ENCODE measurements around the gene LRRC8D. TPM values are rescaled to one million over a fixed set of nuclear protein-coding genes. Genes with fewer than 3 reads are reported as not detected.
A peak's percentile ranks its signal among the peaks of the same experiment; 100 is the strongest.

LRRC8D gene
- total and polyA plus RNA-seq, 9 of the 15 experiments (the other 6 are each of a cell fraction or from before 2014, with no cell fraction given) = 3.4 to 53.9 (median 15.9) TPM

GRCh38 chr1:89972024-89972423, 151.2 kb downstream of the LRRC8D start (continued):
- TF ChIP-seq ZNF3 (CRISPR knock-in tag; IDR thresholded peaks at IDR 0.05) (no peak), ZNF263 (CRISPR knock-in tag; IDR thresholded peaks at IDR 0.05; ENCODE audit: borderline replicate concordance) (no peak)

DNA sequence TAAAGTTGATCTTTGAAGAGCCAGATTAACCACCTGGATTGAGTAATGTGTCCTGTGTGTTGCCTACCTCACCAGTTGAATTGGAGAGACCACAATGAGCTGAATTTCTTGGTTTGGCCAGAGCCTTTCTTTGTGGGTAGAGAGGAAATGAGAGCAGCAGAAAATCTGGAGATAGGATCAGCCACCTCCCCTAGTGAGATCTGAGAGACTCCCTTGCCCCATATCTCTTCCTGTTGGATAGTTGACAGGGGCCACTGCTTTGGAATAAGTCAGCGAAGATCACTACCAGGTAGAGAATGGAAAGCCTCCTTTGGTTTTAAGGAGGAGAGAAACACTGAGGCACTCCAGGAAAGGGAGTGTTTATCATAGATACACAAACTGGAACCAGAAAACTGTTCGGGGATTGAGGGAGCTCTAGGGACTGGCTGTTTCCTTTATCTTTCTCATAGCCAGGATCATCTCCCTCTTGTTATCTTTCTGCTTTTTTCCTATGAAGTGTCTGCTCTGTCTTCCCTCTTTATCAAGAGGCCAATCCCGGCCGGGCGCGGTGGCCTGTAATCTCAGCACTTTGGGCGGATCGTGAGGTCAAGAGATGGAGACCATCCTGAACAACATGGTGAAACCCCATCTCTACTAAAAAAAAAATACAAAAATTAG, 152.8 kb downstream of the LRRC8D start:
- no TSS peak for BruUV-seq (replicated peaks)
- TF ChIP-seq KDM2B (CRISPR knock-in tag; IDR thresholded peaks at IDR 0.05) (no peak), STAG1 (CRISPR knock-in tag; IDR thresholded peaks at IDR 0.05; ENCODE audit: borderline replicate concordance) (no peak), ZNF507 (tag; conservative IDR thresholded peaks at IDR 0.05) (no peak), EZH2 (IDR thresholded peaks at IDR 0.05; ENCODE audit: borderline replicate concordance, low read depth, low read length) (no peak), CEBPB (tag; IDR thresholded peaks at IDR 0.05) (0 out of 2 replicates have a peak, but pooled peaks have one; percentile 12), NFE2 (IDR thresholded peaks at IDR 0.05; ENCODE audit: low read depth) (peak; percentile 57), ZFP1 (CRISPR knock-in tag; IDR thresholded peaks at IDR 0.05) (no peak), ZKSCAN8 (CRISPR knock-in tag; IDR thresholded peaks at IDR 0.05) (no peak), FOSL1 (tag; conservative IDR thresholded peaks at IDR 0.05) (peak; percentile 39), NCOR1 (IDR thresholded peaks at IDR 0.05) (peak; percentile 21; the same call in 1 of the 2 replicates), ZNF24 (IDR thresholded peaks at IDR 0.05) (no peak), SP1 (CRISPR knock-in tag; IDR thresholded peaks at IDR 0.05) (no peak), SIN3B (IDR thresholded peaks at IDR 0.05; ENCODE audit: low read depth) (no peak), DPF2 (IDR thresholded peaks at IDR 0.05) (peak; percentile 77), ZFP36 (IDR thresholded peaks at IDR 0.05; ENCODE audit: low read depth, low read length, partially characterized antibody) (no peak), MED1 (CRISPR knock-in tag; IDR thresholded peaks at IDR 0.05; ENCODE audit: borderline replicate concordance) (no peak), USF1 (CRISPR knock-in tag; IDR thresholded peaks at IDR 0.05) (no peak)
- TF ChIP-seq, protein P1, sequence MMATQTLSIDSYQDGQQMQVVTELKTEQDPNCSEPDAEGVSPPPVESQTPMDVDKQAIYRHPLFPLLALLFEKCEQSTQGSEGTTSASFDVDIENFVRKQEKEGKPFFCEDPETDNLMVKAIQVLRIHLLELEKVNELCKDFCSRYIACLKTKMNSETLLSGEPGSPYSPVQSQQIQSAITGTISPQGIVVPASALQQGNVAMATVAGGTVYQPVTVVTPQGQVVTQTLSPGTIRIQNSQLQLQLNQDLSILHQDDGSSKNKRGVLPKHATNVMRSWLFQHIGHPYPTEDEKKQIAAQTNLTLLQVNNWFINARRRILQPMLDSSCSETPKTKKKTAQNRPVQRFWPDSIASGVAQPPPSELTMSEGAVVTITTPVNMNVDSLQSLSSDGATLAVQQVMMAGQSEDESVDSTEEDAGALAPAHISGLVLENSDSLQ (IDR thresholded peaks at IDR 0.05) = peak; percentile 31
- TF ChIP-seq, protein P2, sequence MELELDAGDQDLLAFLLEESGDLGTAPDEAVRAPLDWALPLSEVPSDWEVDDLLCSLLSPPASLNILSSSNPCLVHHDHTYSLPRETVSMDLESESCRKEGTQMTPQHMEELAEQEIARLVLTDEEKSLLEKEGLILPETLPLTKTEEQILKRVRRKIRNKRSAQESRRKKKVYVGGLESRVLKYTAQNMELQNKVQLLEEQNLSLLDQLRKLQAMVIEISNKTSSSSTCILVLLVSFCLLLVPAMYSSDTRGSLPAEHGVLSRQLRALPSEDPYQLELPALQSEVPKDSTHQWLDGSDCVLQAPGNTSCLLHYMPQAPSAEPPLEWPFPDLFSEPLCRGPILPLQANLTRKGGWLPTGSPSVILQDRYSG (tag; conservative IDR thresholded peaks at IDR 0.05; ENCODE audit: low read depth) = no peak

More for the DNA sequence above, 152.8 kb downstream of the LRRC8D start:
- Histone ChIP-seq H3K9ac (ENCODE audit: insufficient read depth in 1 of 2, low read depth in 2 of 2, low read length in 2 of 2) (0 out of 4 replicates have a peak overlapping the region, but pooled peaks of 1 of the 2 experiments have one; percentile 2), H3K36me3 (ENCODE audit: control insufficient read depth, insufficient read depth, low read length) (no peaks in the 10 kb centered on the region), H3K27me3 (ENCODE audit: control insufficient read depth in 2 of 2, insufficient read depth in 2 of 2, low read length in 2 of 2) (no peaks in the 10 kb centered on the region), H3K79me2 (ENCODE audit: control insufficient read depth, insufficient read depth, low read length) (no peaks in the 10 kb centered on the region), H4K20me1 (replicated peaks; ENCODE audit: control insufficient read depth, insufficient read depth, low read length) (no peaks in the 10 kb centered on the region), H3K4me1 (replicated peaks in 1 of 2; ENCODE audit: control insufficient read depth in 2 of 2, insufficient read depth in 2 of 2, low read length in 2 of 2) (peaks cover 4 to 43% of the 10 kb centered on the region in 2 experiments; a peak in 4 of 5 replicates), H3K27ac (ENCODE audit: extremely low read depth, low read depth, low read length) (no peak overlapping the region; the same call in 2 of the 3 replicates), H3K4me2 (ENCODE audit: insufficient read depth, low read length) (peak overlapping the region; percentile 26; the same call in 1 of the 2 replicates), H3K9me1 (ENCODE audit: control insufficient read depth, insufficient read depth, low read length) (no peaks in the 10 kb centered on the region), H2AFZ (ENCODE audit: low read depth, low read length) (peak overlapping the region; percentile 46; the same call in 1 of the 2 replicates), H3K9me3 (replicated peaks; ENCODE audit: control insufficient read depth, insufficient read depth, low read depth, low read length) (no peaks in the 10 kb centered on the region), H3K4me3 (no peak overlapping the region)
- CTCF ChIA-PET (ENCODE audit: low intra/inter-chr PET ratio) = no interaction called here
- DNase-seq (ENCODE audit: extremely low read depth in 1 of 4, low spot score in 3 of 4) (peak in 2 of 4 experiments; percentile 56 to 59), FAIRE-seq (peak; percentile 32), ATAC-seq (peak; percentile 66)
- POLR2A ChIA-PET = interaction anchor here (0.7 to 1.2 kb wide), 2 partner anchors 9 to 18 kb away, joined by 3 to 4 read pairs; no protein-coding TSS in a partner anchor
- under 1% methylated on average over 8 of the region's 8 CpGs for WGBS (ENCODE audit: insufficient coverage, low coverage, missing lambda C conversion rate)
- intact Hi-C loops (cut with micrococcal nuclease) (no loop called here), in situ Hi-C loops (cut with MboI) (no loop called here)
